CD8-positive, alpha-beta memory T cell (primary cell): ENCODE measurements around the gene MSL2. TPM values are rescaled to one million over a fixed set of nuclear protein-coding genes. Genes with fewer than 3 reads are reported as not detected.
A peak's percentile ranks its signal among the peaks of the same experiment; 100 is the strongest.

ENCODE experiments used
- CTCF ChIA-PET: fragments of 350-600 bp; sonication (Branson Sonifier 250); formaldehyde crosslinking; loops from one replicate; lab custom pipeline; 2021; ENCODE audit warnings: antibody characterized with exemption; lab: Charles Lee
- POLR2A ChIA-PET: fragments of 350-600 bp; sonication (Branson Sonifier 250); formaldehyde crosslinking; loops from one replicate; lab custom pipeline; 2021; ENCODE audit warnings: antibody characterized with exemption; lab: Charles Lee
- DNase-seq, 5 donors: peaks; one replicate each; pipeline versions ENCODE4 v3.0.0 to v3.0.0-alpha.2; 2020 to 2022; ENCODE audit warnings: mixed read lengths in 1 of 5
- H3K27ac ChIP-seq: one replicate; pipeline ENCODE4 v1.7.0; 2013; ENCODE audit warnings: low read depth, mild to moderate bottlenecking, low read length, moderate library complexity
- H3K27me3 ChIP-seq: 2 replicates; pipeline ENCODE4 v1.7.0; 2013; ENCODE audit warnings: low read length, mild to moderate bottlenecking; ENCODE audit not compliant: insufficient read depth, poor library complexity, severe bottlenecking
- H3K36me3 ChIP-seq: 2 replicates; pipeline ENCODE4 v1.7.0; 2013; ENCODE audit warnings: mild to moderate bottlenecking, low read length, moderate library complexity; ENCODE audit not compliant: insufficient read depth
- H3K4me1 ChIP-seq: 2 replicates; pipeline ENCODE4 v1.7.0; 2013; ENCODE audit warnings: mild to moderate bottlenecking, low read length, moderate library complexity; ENCODE audit not compliant: insufficient read depth
- H3K4me3 ChIP-seq: 2 replicates; pipeline ENCODE4 v1.7.0; 2013; ENCODE audit warnings: mild to moderate bottlenecking, low read length
- H3K9me3 ChIP-seq: 2 replicates; pipeline ENCODE4 v1.7.0; 2013; ENCODE audit warnings: mild to moderate bottlenecking, low read length
- H3K27ac Mint-ChIP-seq, 8 donors: one replicate each; pipeline ENCODE4 v1.8.0; 2020 to 2021; ENCODE audit warnings: mixed read lengths in 8 of 8, mild to moderate bottlenecking in 6 of 8, inconsistent platforms in 3 of 8, moderate library complexity in 3 of 8
- H3K27me3 Mint-ChIP-seq, 2 donors: one replicate each; pipeline ENCODE4 v1.8.0; 2020 to 2021; ENCODE audit warnings: mixed read lengths in 2 of 2, mild to moderate bottlenecking in 1 of 2, moderate library complexity in 1 of 2
- H3K36me3 Mint-ChIP-seq, 3 donors: one replicate each; pipeline ENCODE4 v1.8.0; 2020 to 2021; ENCODE audit warnings: mixed read lengths in 3 of 3, inconsistent platforms in 1 of 3, mild to moderate bottlenecking in 1 of 3
- H3K4me1 Mint-ChIP-seq, 3 donors: one replicate each; pipeline ENCODE4 v1.8.0; 2020 to 2021; ENCODE audit warnings: mixed read lengths in 3 of 3, inconsistent platforms in 1 of 3, mild to moderate bottlenecking in 1 of 3
- H3K4me3 Mint-ChIP-seq, 7 donors: one replicate each; pipeline ENCODE4 v1.8.0; 2020 to 2021; ENCODE audit warnings: mixed read lengths in 7 of 7, mild to moderate bottlenecking in 6 of 7, moderate library complexity in 4 of 7, inconsistent platforms in 2 of 7
- H3K9me3 Mint-ChIP-seq, 5 donors: one replicate each; pipeline ENCODE4 v1.8.0; 2020 to 2022; ENCODE audit warnings: mixed read lengths in 5 of 5, mild to moderate bottlenecking in 3 of 5, moderate library complexity in 2 of 5, inconsistent platforms in 1 of 5
- polyA plus RNA-seq: library from polyadenylated mRNA; unstranded; fragments of 300-500 nt; fragmentation: Illumina TruSeq; gene quantifications from one replicate; pipeline ENCODE4 v1.2.3, GENCODE V29; 2021
- total RNA-seq, 2 experiments: library from RNA; stranded (reverse); gene quantifications; one replicate each; pipeline ENCODE4 v1.2.3, GENCODE V29; 2021

MSL2 gene
- total RNA-seq, result 10 to 100 TPM; 46.2 to 53.4 TPM
- polyA plus RNA-seq, result 33.6 TPM

GRCh38 chr3:136196064-136196400 lies at the start of gene MSL2:
Gene MSL2, minus strand, starts transcription at chr3:136196335. Its CDS starts 1,222 bp downstream, at chr3:136195113.
- peaks cover 0 to 2% (median 0%) of the 10 kb centered on the region in 5 donors for H3K9me3 Mint-ChIP-seq
- CTCF ChIA-PET, result interaction anchor here (0.7 to 5.1 kb wide), 10 partner anchors 10 to 666 kb away, joined by 3 to 44 read pairs (median 4); partner anchors contain the start of genes NCK1 and STAG1
- DNase-seq, result no peak

GRCh38 chr3:136245691-136246090 lies 49.6 kb upstream of the MSL2 start:
- H3K4me1 ChIP-seq, result peaks cover 5% of the 10 kb centered on the region
- CTCF ChIA-PET, result interaction anchor here (2.1 kb wide), 1 partner anchor 48 kb away, joined by 5 read pairs; no protein-coding TSS in a partner anchor
- Mint-ChIP-seq H3K4me3 (no peak overlapping the region), H3K27me3 (peaks cover 4% of the 10 kb centered on the region in 2 donors), H3K27ac (no peak overlapping the region), H3K36me3 (peaks cover 0 to 2% (median 0%) of the 10 kb centered on the region in 3 donors), H3K9me3 (no peaks in the 10 kb centered on the region), H3K4me1 (peaks cover 7 to 10% (median 9%) of the 10 kb centered on the region in 3 donors)
- H3K27ac ChIP-seq, result no peak overlapping the region
- no peaks in the 10 kb centered on the region for H3K27me3 ChIP-seq
- no peaks in the 10 kb centered on the region for H3K36me3 ChIP-seq
- H3K4me3 ChIP-seq, result no peak overlapping the region
- no peaks in the 10 kb centered on the region for H3K9me3 ChIP-seq
- POLR2A ChIA-PET, result no interaction called here
- DNase-seq, result no peak

More at GRCh38 chr3:136196064-136196400, at the start of gene MSL2:
- Histone ChIP-seq H3K4me3 (peak within 1 kb of the TSS; percentile 89), H3K27ac (peak within 1 kb of the TSS; percentile 84), H3K27me3 (no peaks in the 10 kb centered on the region), H3K4me1 (peaks cover 29% of the 10 kb centered on the region), H3K36me3 (no peaks in the 10 kb centered on the region), H3K9me3 (no peaks in the 10 kb centered on the region)
- H3K36me3 Mint-ChIP-seq, result peaks cover 3 to 50% (median 5%) of the 10 kb centered on the region in 3 donors
- peak within 1 kb of the TSS; percentile 96 to 100 (median 98) for H3K4me3 Mint-ChIP-seq
- H3K27ac Mint-ChIP-seq, result peak within 1 kb of the TSS; percentile 98 to 100 (median 99)
- H3K4me1 Mint-ChIP-seq, result peaks cover 38 to 44% (median 43%) of the 10 kb centered on the region in 3 donors
- POLR2A ChIA-PET, result interaction anchor here (0.6 to 4.3 kb wide), 11 partner anchors 9 to 666 kb away, joined by 3 to 61 read pairs (median 10); partner anchors contain the start of genes NCK1, PCCB and STAG1
- H3K27me3 Mint-ChIP-seq, result peaks cover 0 to 15% of the 10 kb centered on the region in 2 donors

GRCh38 chr3:136239094-136239493 lies 43.0 kb upstream of the MSL2 start:
- CTCF ChIA-PET, result no interaction called here
- Mint-ChIP-seq H3K4me1 (no peaks in the 10 kb centered on the region), H3K27me3 (peaks cover 5 to 8% of the 10 kb centered on the region in 2 donors), H3K27ac (no peak overlapping the region), H3K9me3 (no peaks in the 10 kb centered on the region), H3K4me3 (no peak overlapping the region), H3K36me3 (no peaks in the 10 kb centered on the region)
- H3K27ac ChIP-seq, result no peak overlapping the region
- no peak for DNase-seq
- H3K4me3 ChIP-seq, result no peak overlapping the region
- POLR2A ChIA-PET, result no interaction called here
- no peaks in the 10 kb centered on the region for H3K9me3 ChIP-seq
- H3K27me3 ChIP-seq, result no peaks in the 10 kb centered on the region
- H3K4me1 ChIP-seq, result no peaks in the 10 kb centered on the region
- H3K36me3 ChIP-seq, result no peaks in the 10 kb centered on the region

GRCh38 chr3:136237961-136238649 lies 42.0 kb upstream of the MSL2 start:
- peaks cover 4% of the 10 kb centered on the region for H3K27me3 ChIP-seq
- Mint-ChIP-seq H3K9me3 (no peaks in the 10 kb centered on the region), H3K27ac (peak overlapping the region in 1 of 8 donors; percentile 29), H3K36me3 (no peaks in the 10 kb centered on the region), H3K27me3 (peaks cover 3 to 8% of the 10 kb centered on the region in 2 donors), H3K4me1 (no peaks in the 10 kb centered on the region), H3K4me3 (no peak overlapping the region)
- H3K36me3 ChIP-seq, result no peaks in the 10 kb centered on the region
- no peaks in the 10 kb centered on the region for H3K9me3 ChIP-seq
- ChIA-PET POLR2A (no interaction called here), CTCF (no interaction called here)
- DNase-seq, result no peak
- H3K27ac ChIP-seq, result no peak overlapping the region
- no peak overlapping the region for H3K4me3 ChIP-seq
- H3K4me1 ChIP-seq, result no peaks in the 10 kb centered on the region

GRCh38 chr3:136237103-136237502 lies 41.0 kb upstream of the MSL2 start:
- Histone ChIP-seq H3K27me3 (peaks cover 4% of the 10 kb centered on the region), H3K27ac (no peak overlapping the region), H3K9me3 (no peaks in the 10 kb centered on the region), H3K4me1 (no peaks in the 10 kb centered on the region), H3K36me3 (no peaks in the 10 kb centered on the region), H3K4me3 (no peak overlapping the region)
- H3K36me3 Mint-ChIP-seq, result no peaks in the 10 kb centered on the region
- H3K27ac Mint-ChIP-seq, result no peak overlapping the region
- no peaks in the 10 kb centered on the region for H3K9me3 Mint-ChIP-seq
- DNase-seq, result no peak
- H3K4me1 Mint-ChIP-seq, result no peaks in the 10 kb centered on the region
- CTCF ChIA-PET, result no interaction called here
- H3K27me3 Mint-ChIP-seq, result peaks cover 3 to 8% of the 10 kb centered on the region in 2 donors
- H3K4me3 Mint-ChIP-seq, result no peak overlapping the region
- POLR2A ChIA-PET, result no interaction called here

GRCh38 chr3:136236109-136236508 lies 40.0 kb upstream of the MSL2 start:
- ChIA-PET CTCF (interaction anchor here (1.1 kb wide), 1 partner anchor 11 kb away, joined by 3 read pairs; no protein-coding TSS in a partner anchor), POLR2A (interaction anchor here (0.6 kb wide), 1 partner anchor 39 kb away, joined by 8 read pairs; no protein-coding TSS in a partner anchor)
- Mint-ChIP-seq H3K4me1 (no peaks in the 10 kb centered on the region), H3K9me3 (peaks cover 0 to under 1% (median 0%) of the 10 kb centered on the region in 5 donors), H3K36me3 (no peaks in the 10 kb centered on the region), H3K27me3 (peaks cover 4% of the 10 kb centered on the region in 2 donors), H3K27ac (no peak overlapping the region), H3K4me3 (no peak overlapping the region)
- Histone ChIP-seq H3K4me3 (no peak overlapping the region), H3K4me1 (no peaks in the 10 kb centered on the region), H3K36me3 (no peaks in the 10 kb centered on the region), H3K9me3 (no peaks in the 10 kb centered on the region), H3K27me3 (peaks cover 4% of the 10 kb centered on the region), H3K27ac (no peak overlapping the region)
- DNase-seq, result no peak

- peaks cover 0 to 2% (median 0%) of the 10 kb centered on the region in 5 donors for H3K9me3 Mint-ChIP-seq
- H3K4me3 Mint-ChIP-seq, result no peak overlapping the region
- Histone ChIP-seq H3K4me3 (no peak overlapping the region), H3K36me3 (no peaks in the 10 kb centered on the region), H3K9me3 (no peaks in the 10 kb centered on the region), H3K27me3 (peaks cover 4% of the 10 kb centered on the region), H3K4me1 (no peaks in the 10 kb centered on the region), H3K27ac (no peak overlapping the region)
- CTCF ChIA-PET, result interaction anchor here (1.1 kb wide), 1 partner anchor 12 kb away, joined by 3 read pairs; no protein-coding TSS in a partner anchor
- no peaks in the 10 kb centered on the region for H3K4me1 Mint-ChIP-seq
- H3K27ac Mint-ChIP-seq, result no peak overlapping the region
- H3K27me3 Mint-ChIP-seq, result peaks cover 3 to 4% of the 10 kb centered on the region in 2 donors
- no peak for DNase-seq
- no peaks in the 10 kb centered on the region for H3K36me3 Mint-ChIP-seq
- POLR2A ChIA-PET, result interaction anchor here (0.6 kb wide), 1 partner anchor 38 kb away, joined by 8 read pairs; no protein-coding TSS in a partner anchor
These were observed 39.4 kb upstream of the MSL2 start for GRCh38 chr3:136235545-136235944.

GRCh38 chr3:136232413-136232812 lies 36.3 kb upstream of the MSL2 start:
- no peaks in the 10 kb centered on the region for H3K36me3 ChIP-seq
- H3K27ac Mint-ChIP-seq, result no peak overlapping the region
- H3K4me1 Mint-ChIP-seq, result no peaks in the 10 kb centered on the region
- no peak overlapping the region for H3K27ac ChIP-seq
- H3K4me3 Mint-ChIP-seq, result no peak overlapping the region
- H3K36me3 Mint-ChIP-seq, result no peaks in the 10 kb centered on the region
- peaks cover 0 to 2% (median 0%) of the 10 kb centered on the region in 5 donors for H3K9me3 Mint-ChIP-seq
- ChIA-PET CTCF (interaction anchor here (1.1 kb wide), 1 partner anchor 18 kb away, joined by 3 read pairs; no protein-coding TSS in a partner anchor), POLR2A (no interaction called here)
- DNase-seq, result no peak
- no peaks in the 10 kb centered on the region for H3K4me1 ChIP-seq
- H3K27me3 ChIP-seq, result peaks cover 4% of the 10 kb centered on the region
- peaks cover 0 to 3% of the 10 kb centered on the region in 2 donors for H3K27me3 Mint-ChIP-seq
- H3K4me3 ChIP-seq, result no peak overlapping the region
- H3K9me3 ChIP-seq, result no peaks in the 10 kb centered on the region
